Measurements from ENCODE around the gene TMEM223. TPM values are rescaled to one million over a fixed set of nuclear protein-coding genes. Genes with fewer than 3 reads are reported as not detected.

Gene TMEM223
- total and polyA plus RNA-seq, 2 experiments from 2014 or later = 31.4 to 32.0 TPM

DNA sequence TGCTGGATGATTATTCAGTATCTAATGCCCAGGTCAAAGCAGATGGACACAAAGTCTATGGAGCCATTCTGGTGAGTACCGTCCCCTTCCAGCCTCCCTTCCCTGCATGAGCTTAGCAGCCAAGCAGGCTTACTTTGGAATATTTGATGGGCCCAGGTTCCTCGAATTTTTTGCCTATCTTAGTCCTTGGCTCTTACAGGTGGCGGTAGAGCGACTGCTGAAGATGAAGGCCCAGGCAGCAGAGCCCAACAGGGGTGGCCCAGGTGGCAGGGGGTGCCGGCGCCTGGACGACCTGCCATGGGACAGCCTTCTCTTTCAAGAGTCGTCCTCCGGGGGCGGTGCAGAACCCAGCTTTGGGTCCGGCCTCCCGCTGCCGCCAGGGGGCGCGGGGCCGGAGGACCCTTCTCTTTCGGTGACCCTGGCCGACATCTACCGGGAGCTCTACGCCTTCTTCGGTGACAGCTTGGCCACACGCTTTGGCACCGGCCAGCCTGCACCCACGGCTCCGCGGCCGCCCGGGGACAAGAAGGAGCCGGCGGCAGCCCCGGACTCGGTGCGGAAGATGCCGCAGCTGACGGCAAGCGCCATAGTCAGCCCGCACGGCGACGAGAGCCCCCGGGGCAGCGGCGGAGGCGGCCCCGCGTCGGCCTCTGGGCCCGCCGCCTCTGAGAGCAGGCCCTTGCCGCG lies 5.3 kb downstream of the TMEM223 start:
- WGBS, 2 experiments (ENCODE audit: low coverage in 1 of 2, low lambda C conversion rate in 2 of 2, missing lambda C conversion rate in 2 of 2) = 0 to 2% methylated on average over 34 to 38 of the region's 51 CpGs
- H3K27me3 ChIP-seq (replicated peaks; ENCODE audit: insufficient read depth) = no peaks in the 10 kb centered on the region
- no peaks in the 10 kb centered on the region for H4K20me1 ChIP-seq (ENCODE audit: insufficient read depth)
- 0 out of 2 replicates have a peak, but pooled peaks cover 4% of the 10 kb centered on the region for H3K36me3 ChIP-seq (ENCODE audit: low read depth)
- peak overlapping the region; percentile 81 for H3K4me2 ChIP-seq (ENCODE audit: unreplicated experiment)
- in situ Hi-C loops (cut with MboI) = no loop called here
- H3K27ac ChIP-seq = peak overlapping the region; percentile 95
- peaks cover 31% of the 10 kb centered on the region for H3K4me1 ChIP-seq (ENCODE audit: insufficient read depth)
- H3F3A ChIP-seq (ENCODE audit: insufficient read depth) = peaks cover 26% of the 10 kb centered on the region
- no peaks in the 10 kb centered on the region for H3K9me3 ChIP-seq (ENCODE audit: low read depth)
- peaks cover 52% of the 10 kb centered on the region for H3K79me2 ChIP-seq (ENCODE audit: insufficient read depth)
- H3K9me2 ChIP-seq (ENCODE audit: insufficient read depth) = no peaks in the 10 kb centered on the region
- DNase-seq = peak; percentile 92
- H2AFZ ChIP-seq = peak overlapping the region; percentile 73
- peak overlapping the region; percentile 87 for H3K4me3 ChIP-seq
- TF ChIP-seq EZH2phosphoT487 (IDR thresholded peaks at IDR 0.05; ENCODE audit: insufficient read depth, low read depth) = no peak
- no peak for TF ChIP-seq EZH2 (IDR thresholded peaks at IDR 0.05; ENCODE audit: insufficient read depth, poor library complexity, severe bottlenecking)
- peak overlapping the region; percentile 94 for H3K9ac ChIP-seq

DNA sequence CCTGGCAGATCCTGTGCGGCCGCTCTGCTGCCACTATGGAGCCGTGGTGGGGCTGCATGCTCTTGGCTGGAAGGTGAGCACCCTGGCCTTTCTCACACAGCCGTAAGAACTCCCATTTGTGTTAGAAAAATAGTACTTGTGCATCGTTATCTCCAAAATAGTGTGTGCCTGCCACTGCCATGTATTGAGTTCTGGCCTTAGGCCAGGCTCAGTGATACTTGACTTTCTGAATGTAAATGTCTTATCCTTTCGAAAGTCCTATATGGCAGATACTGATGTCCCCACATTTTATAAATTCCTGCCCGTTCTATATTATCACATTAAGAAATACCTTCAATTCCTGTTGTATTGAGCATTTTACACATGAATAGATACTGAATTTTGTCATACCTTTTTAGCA lies 9.1 kb downstream of the TMEM223 start:
- Histone ChIP-seq H3K4me3 (no peak overlapping the region), H3K4me2 (ENCODE audit: unreplicated experiment) (no peak overlapping the region), H3K27ac (no peak overlapping the region), H3K27me3 (replicated peaks; ENCODE audit: insufficient read depth) (no peaks in the 10 kb centered on the region), H3K36me3 (ENCODE audit: low read depth) (0 out of 2 replicates have a peak, but pooled peaks cover 4% of the 10 kb centered on the region), H3K4me1 (ENCODE audit: insufficient read depth) (peaks cover 7% of the 10 kb centered on the region), H3K9me2 (ENCODE audit: insufficient read depth) (no peaks in the 10 kb centered on the region), H3F3A (ENCODE audit: insufficient read depth) (peaks cover 10% of the 10 kb centered on the region), H3K9ac (no peak overlapping the region), H4K20me1 (ENCODE audit: insufficient read depth) (no peaks in the 10 kb centered on the region), H3K79me2 (ENCODE audit: insufficient read depth) (peaks cover 17% of the 10 kb centered on the region), H3K9me3 (ENCODE audit: low read depth) (no peaks in the 10 kb centered on the region), H2AFZ (no peak overlapping the region)
- in situ Hi-C loops (cut with MboI) = no loop called here
- 89 to 94% methylated on average over 7 of the region's 7 CpGs for WGBS, 2 experiments (ENCODE audit: low coverage in 1 of 2, low lambda C conversion rate in 2 of 2, missing lambda C conversion rate in 2 of 2)
- DNase-seq = no peak
- TF ChIP-seq EZH2phosphoT487 (IDR thresholded peaks at IDR 0.05; ENCODE audit: insufficient read depth, low read depth) = no peak
- TF ChIP-seq EZH2 (IDR thresholded peaks at IDR 0.05; ENCODE audit: insufficient read depth, poor library complexity, severe bottlenecking) = no peak

DNA sequence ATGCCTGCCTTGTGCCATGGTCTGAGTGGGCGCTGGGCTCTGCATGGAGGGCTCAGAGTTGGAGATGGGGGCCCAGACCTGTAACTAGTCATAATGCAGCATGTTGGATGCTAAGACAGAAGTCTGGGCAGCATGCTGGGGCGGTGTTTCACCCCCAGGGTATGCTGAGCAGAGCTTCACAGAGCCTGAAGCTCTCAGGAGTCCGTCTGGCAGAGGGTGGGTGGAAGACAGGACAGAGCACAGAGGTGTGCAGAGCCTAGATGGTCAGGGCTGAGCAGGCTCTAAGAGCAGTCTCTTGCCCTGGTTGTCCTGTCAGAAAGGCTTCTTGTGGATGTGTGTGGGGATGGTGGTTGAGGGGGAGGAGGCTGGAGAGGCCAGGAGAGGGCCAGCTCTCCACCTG lies 13.4 kb downstream of the TMEM223 start:
- Histone ChIP-seq H3K4me1 (ENCODE audit: insufficient read depth) (no peaks in the 10 kb centered on the region), H3K4me2 (ENCODE audit: unreplicated experiment) (no peak overlapping the region), H3K79me2 (ENCODE audit: insufficient read depth) (peaks cover 5% of the 10 kb centered on the region), H3K36me3 (ENCODE audit: low read depth) (no peaks in the 10 kb centered on the region), H3K9me2 (ENCODE audit: insufficient read depth) (no peaks in the 10 kb centered on the region), H4K20me1 (ENCODE audit: insufficient read depth) (no peaks in the 10 kb centered on the region), H3K27ac (no peak overlapping the region), H3K9me3 (ENCODE audit: low read depth) (no peaks in the 10 kb centered on the region), H3K9ac (no peak overlapping the region), H2AFZ (no peak overlapping the region), H3K4me3 (no peak overlapping the region), H3F3A (ENCODE audit: insufficient read depth) (no peaks in the 10 kb centered on the region), H3K27me3 (replicated peaks; ENCODE audit: insufficient read depth) (no peaks in the 10 kb centered on the region)
- TF ChIP-seq EZH2phosphoT487 (IDR thresholded peaks at IDR 0.05; ENCODE audit: insufficient read depth, low read depth) (no peak), EZH2 (IDR thresholded peaks at IDR 0.05; ENCODE audit: insufficient read depth, poor library complexity, severe bottlenecking) (no peak)
- in situ Hi-C loops (cut with MboI) = no loop called here
- 94 to 100% methylated on average over 3 of the region's 3 CpGs for WGBS, 2 experiments (ENCODE audit: low coverage in 1 of 2, low lambda C conversion rate in 2 of 2, missing lambda C conversion rate in 2 of 2)
- DNase-seq = no peak

DNA sequence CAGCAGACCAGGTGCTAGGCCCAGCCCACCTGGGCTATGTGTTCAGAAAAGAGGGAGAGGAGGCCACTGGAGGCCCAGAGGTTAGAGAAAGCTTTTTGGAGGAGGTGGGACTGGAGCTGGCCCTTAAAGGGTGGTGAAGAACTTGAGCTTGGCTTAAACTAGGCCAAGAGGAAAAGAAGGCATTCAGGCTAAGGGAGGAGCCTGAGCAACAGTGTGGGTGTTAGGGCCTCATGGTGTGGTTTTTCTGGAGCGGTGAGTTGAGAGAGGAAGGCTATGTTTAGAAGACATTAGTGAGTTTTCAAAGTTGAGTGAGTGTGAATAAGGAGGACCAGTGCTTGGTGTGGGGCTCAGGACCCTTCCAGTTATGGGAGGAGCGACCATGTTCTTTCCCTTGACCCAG lies 14.4 kb downstream of the TMEM223 start:
- DNase-seq = no peak
- no peaks in the 10 kb centered on the region for H3F3A ChIP-seq (ENCODE audit: insufficient read depth)
- no peak overlapping the region for H3K4me2 ChIP-seq (ENCODE audit: unreplicated experiment)
- H3K27me3 ChIP-seq (replicated peaks; ENCODE audit: insufficient read depth) = no peaks in the 10 kb centered on the region
- in situ Hi-C loops (cut with MboI) = no loop called here
- H3K9ac ChIP-seq = no peak overlapping the region
- no peak overlapping the region for H2AFZ ChIP-seq
- no peak overlapping the region for H3K4me3 ChIP-seq
- H3K9me2 ChIP-seq (ENCODE audit: insufficient read depth) = no peaks in the 10 kb centered on the region
- TF ChIP-seq EZH2phosphoT487 (IDR thresholded peaks at IDR 0.05; ENCODE audit: insufficient read depth, low read depth) = no peak
- H4K20me1 ChIP-seq (ENCODE audit: insufficient read depth) = no peaks in the 10 kb centered on the region
- H3K36me3 ChIP-seq (ENCODE audit: low read depth) = no peaks in the 10 kb centered on the region
- 0 out of 2 replicates have a peak, but pooled peaks cover 2% of the 10 kb centered on the region for H3K4me1 ChIP-seq (ENCODE audit: insufficient read depth)
- H3K79me2 ChIP-seq (ENCODE audit: insufficient read depth) = peaks cover 16% of the 10 kb centered on the region
- H3K27ac ChIP-seq = no peak overlapping the region
- 75 to 82% methylated on average over 2 of the region's 2 CpGs for WGBS, 2 experiments (ENCODE audit: low coverage in 1 of 2, low lambda C conversion rate in 2 of 2, missing lambda C conversion rate in 2 of 2)
- H3K9me3 ChIP-seq (ENCODE audit: low read depth) = no peaks in the 10 kb centered on the region
